Measurements from ENCODE around the gene CD300LD. TPM values are rescaled to one million over a fixed set of nuclear protein-coding genes. Genes with fewer than 3 reads are reported as not detected.
"Not testable (repeated sequence)": the region's sequence is repeated elsewhere in the genome, so short reads cannot be mapped to it uniquely, and the experiment has no call there.

CD300LD gene
- total RNA-seq, 2 experiments from 2014 or later, result not detected

DNA sequence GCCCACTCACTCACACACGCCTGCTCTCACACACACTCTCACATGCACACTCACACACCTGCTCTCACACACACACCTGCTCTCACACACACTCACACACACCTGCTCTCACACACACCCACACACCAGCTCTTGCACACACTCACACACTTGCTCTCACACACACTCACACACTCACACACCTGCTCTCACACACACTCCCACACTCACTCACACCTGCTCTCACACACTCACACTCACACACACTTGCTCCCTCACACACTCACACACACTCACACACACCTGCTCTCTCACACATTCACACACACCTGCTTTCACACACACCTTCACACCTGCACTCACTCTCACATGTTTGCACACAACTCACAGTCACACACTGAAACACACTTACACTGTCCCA, 28.7 kb downstream of the CD300LD start:
- H3K27me3 Mint-ChIP-seq, result peaks cover 18% of the 10 kb centered on the region
- Histone ChIP-seq H3K36me3 (ENCODE audit: insufficient read depth, low read length) (no peaks in the 10 kb centered on the region), H3K4me1 (ENCODE audit: insufficient read depth, low read length) (peaks cover 8% of the 10 kb centered on the region)

DNA sequence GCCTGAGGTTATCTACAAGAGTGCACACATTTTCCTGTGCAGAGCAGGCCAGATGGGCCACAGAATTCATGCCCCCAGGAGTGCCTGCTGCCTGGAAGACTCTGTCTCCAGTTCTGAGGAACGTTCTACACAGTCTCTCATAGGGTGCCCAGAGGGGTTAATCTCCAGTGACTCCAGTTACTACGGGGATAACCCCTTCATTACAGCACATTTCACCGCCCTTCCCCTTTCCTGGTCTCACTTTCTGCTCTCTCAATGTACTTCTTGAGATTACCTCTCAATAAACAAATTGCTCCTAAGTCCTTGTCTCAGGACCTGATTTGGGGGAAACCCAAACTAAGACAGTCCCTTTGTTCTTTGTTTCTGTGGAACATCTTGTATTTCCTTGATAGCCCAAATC, 30.5 kb downstream of the CD300LD start:
- peaks cover 3% of the 10 kb centered on the region for H3K9me3 Mint-ChIP-seq
- peaks cover 0 to 4% of the 10 kb centered on the region in 2 experiments for H3K27me3 ChIP-seq (ENCODE audit: control insufficient read depth in 1 of 2, insufficient read depth in 2 of 2, low read length in 2 of 2)
- POLR2A ChIA-PET, result no interaction called here
- no peaks in the 10 kb centered on the region for H3K9me3 ChIP-seq (ENCODE audit: control insufficient read depth in 1 of 2, insufficient read depth in 1 of 2, low read length in 2 of 2)
- no peak for DNase-seq
- intact Hi-C loops (cut with DNase I, micrococcal nuclease), result no loop called here
- no peak overlapping the region for H3K4me3 Mint-ChIP-seq
- no peak overlapping the region for H3K27ac Mint-ChIP-seq
- no peak for ATAC-seq (ENCODE audit: poor library complexity)
- H3K4me1 ChIP-seq (ENCODE audit: insufficient read depth, low read length), result peaks cover 8% of the 10 kb centered on the region
- H3K4me1 Mint-ChIP-seq (ENCODE audit: low read depth), result peaks cover 46% of the 10 kb centered on the region
- no peak overlapping the region for H3K4me3 ChIP-seq (ENCODE audit: low read length)
- CTCF ChIA-PET, result no interaction called here
- H3K27me3 Mint-ChIP-seq, result peaks cover 6% of the 10 kb centered on the region
- TF ChIP-seq, protein P1, sequence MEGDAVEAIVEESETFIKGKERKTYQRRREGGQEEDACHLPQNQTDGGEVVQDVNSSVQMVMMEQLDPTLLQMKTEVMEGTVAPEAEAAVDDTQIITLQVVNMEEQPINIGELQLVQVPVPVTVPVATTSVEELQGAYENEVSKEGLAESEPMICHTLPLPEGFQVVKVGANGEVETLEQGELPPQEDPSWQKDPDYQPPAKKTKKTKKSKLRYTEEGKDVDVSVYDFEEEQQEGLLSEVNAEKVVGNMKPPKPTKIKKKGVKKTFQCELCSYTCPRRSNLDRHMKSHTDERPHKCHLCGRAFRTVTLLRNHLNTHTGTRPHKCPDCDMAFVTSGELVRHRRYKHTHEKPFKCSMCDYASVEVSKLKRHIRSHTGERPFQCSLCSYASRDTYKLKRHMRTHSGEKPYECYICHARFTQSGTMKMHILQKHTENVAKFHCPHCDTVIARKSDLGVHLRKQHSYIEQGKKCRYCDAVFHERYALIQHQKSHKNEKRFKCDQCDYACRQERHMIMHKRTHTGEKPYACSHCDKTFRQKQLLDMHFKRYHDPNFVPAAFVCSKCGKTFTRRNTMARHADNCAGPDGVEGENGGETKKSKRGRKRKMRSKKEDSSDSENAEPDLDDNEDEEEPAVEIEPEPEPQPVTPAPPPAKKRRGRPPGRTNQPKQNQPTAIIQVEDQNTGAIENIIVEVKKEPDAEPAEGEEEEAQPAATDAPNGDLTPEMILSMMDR (IDR thresholded peaks at IDR 0.05), result no peak
- no peak overlapping the region for H3K27ac ChIP-seq (ENCODE audit: low read depth in 1 of 2, low read length in 2 of 2)
- no peaks in the 10 kb centered on the region for H3K36me3 ChIP-seq (ENCODE audit: insufficient read depth, low read length)
- no peaks in the 10 kb centered on the region for H3K36me3 Mint-ChIP-seq (ENCODE audit: low read depth)

More for the DNA sequence above, 28.7 kb downstream of the CD300LD start:
- intact Hi-C loops (cut with DNase I, micrococcal nuclease), result no loop called here
- H3K9me3 ChIP-seq (ENCODE audit: control insufficient read depth in 1 of 2, insufficient read depth in 1 of 2, low read length in 2 of 2), result no peaks in the 10 kb centered on the region
- Mint-ChIP-seq H3K27ac (no peak overlapping the region), H3K9me3 (peaks cover 3% of the 10 kb centered on the region), H3K4me1 (ENCODE audit: low read depth) (peaks cover 32% of the 10 kb centered on the region), H3K36me3 (ENCODE audit: low read depth) (no peaks in the 10 kb centered on the region), H3K4me3 (no peak overlapping the region)
- ChIA-PET POLR2A (no interaction called here), CTCF (no interaction called here)
- ATAC-seq (ENCODE audit: poor library complexity) (no peak), DNase-seq (no peak)
- TF ChIP-seq, protein P1 (IDR thresholded peaks at IDR 0.05), result no peak
- H3K27me3 ChIP-seq (ENCODE audit: control insufficient read depth in 1 of 2, insufficient read depth in 2 of 2, low read length in 2 of 2), result peaks cover 0 to 6% of the 10 kb centered on the region in 2 experiments
- no peak overlapping the region for H3K4me3 ChIP-seq (ENCODE audit: low read length)
- H3K27ac ChIP-seq (ENCODE audit: low read depth in 1 of 2, low read length in 2 of 2), result no peak overlapping the region

DNA sequence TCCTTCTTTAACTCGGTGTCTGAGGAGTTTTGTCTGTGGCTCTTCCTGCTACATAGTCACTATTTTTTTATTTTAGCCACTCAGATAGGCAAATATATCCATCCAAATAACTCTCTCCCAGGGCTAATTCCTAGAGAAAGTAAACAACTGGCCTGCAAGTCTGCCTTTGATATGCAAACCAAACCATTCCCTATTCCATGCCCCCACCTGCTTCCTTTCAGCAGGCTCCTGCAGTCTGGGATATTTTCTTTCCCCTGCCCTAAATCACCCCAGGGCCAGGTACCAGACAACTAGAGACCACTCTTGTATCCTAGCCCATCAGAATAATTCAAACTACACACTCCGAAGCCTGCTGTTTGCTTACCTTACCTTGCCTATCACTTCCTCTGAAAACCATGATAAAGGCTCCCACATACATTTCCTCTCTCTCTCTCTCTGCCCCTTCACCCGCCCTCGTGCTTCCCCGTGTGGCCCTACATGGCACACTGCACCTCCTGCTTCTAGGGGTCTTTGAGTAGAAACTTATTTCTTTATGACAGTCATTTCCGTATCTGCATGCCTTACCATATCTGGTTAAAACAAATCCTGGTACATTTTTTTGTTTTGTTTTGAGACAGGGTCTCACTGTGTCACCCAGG, 33.1 kb downstream of the CD300LD start:
- no peak overlapping the region for H3K27ac ChIP-seq (ENCODE audit: low read depth in 1 of 2, low read length in 2 of 2)
- Mint-ChIP-seq H3K27ac (peak overlapping the region; percentile 77), H3K27me3 (no peaks in the 10 kb centered on the region)

DNA sequence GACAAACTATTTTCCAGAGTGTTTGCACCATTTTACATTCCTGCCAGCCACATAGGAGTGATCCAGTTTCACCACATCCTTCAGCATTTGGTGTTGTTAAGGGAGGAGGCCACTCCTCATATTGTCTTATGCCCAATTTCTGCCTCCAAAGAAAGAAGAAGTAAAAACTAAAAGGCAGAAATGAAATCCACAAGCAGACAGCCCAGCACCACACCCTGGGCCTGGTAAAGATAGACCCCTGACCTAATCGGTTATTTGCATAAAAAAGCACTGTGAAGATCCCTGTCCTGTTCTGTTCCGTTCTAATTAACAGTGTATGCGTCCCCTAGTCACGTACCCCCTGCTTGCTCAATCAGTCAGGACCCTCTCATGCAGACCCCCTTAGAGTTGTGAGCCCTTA, 33.7 kb downstream of the CD300LD start:
- H3K9me3 Mint-ChIP-seq; H3K27me3 Mint-ChIP-seq; POLR2A ChIA-PET; H3K36me3 Mint-ChIP-seq (ENCODE audit: low read depth); CTCF ChIA-PET; H3K27me3 ChIP-seq (ENCODE audit: control insufficient read depth in 1 of 2, insufficient read depth in 2 of 2, low read length in 2 of 2); H3K4me3 Mint-ChIP-seq; H3K9me3 ChIP-seq (ENCODE audit: control insufficient read depth in 1 of 2, insufficient read depth in 1 of 2, low read length in 2 of 2); H3K36me3 ChIP-seq (ENCODE audit: insufficient read depth, low read length); H3K27ac ChIP-seq (ENCODE audit: low read depth in 1 of 2, low read length in 2 of 2); H3K4me1 ChIP-seq (ENCODE audit: insufficient read depth, low read length); DNase-seq; H3K4me3 ChIP-seq (ENCODE audit: low read length); ATAC-seq (ENCODE audit: poor library complexity); intact Hi-C loops (cut with DNase I, micrococcal nuclease): not testable (repeated sequence)
- Mint-ChIP-seq H3K4me1 (ENCODE audit: low read depth) (peaks cover 52% of the 10 kb centered on the region), H3K27ac (peak overlapping the region; percentile 77)

More for the DNA sequence above, 33.1 kb downstream of the CD300LD start:
- Histone ChIP-seq H3K9me3 (ENCODE audit: control insufficient read depth in 1 of 2, insufficient read depth in 1 of 2, low read length in 2 of 2) (no peaks in the 10 kb centered on the region), H3K27me3 (ENCODE audit: control insufficient read depth in 1 of 2, insufficient read depth in 2 of 2, low read length in 2 of 2) (no peaks in the 10 kb centered on the region), H3K36me3 (ENCODE audit: insufficient read depth, low read length) (no peaks in the 10 kb centered on the region), H3K4me1 (ENCODE audit: insufficient read depth, low read length) (peaks cover 4% of the 10 kb centered on the region), H3K4me3 (ENCODE audit: low read length) (no peak overlapping the region)
- ChIA-PET CTCF (no interaction called here), POLR2A (no interaction called here)
- no peaks in the 10 kb centered on the region for H3K36me3 Mint-ChIP-seq (ENCODE audit: low read depth)
- H3K4me3 Mint-ChIP-seq, result peak overlapping the region; percentile 86
- TF ChIP-seq, protein P1 (IDR thresholded peaks at IDR 0.05), result no peak
- intact Hi-C loops (cut with DNase I, micrococcal nuclease), result no loop called here
- ATAC-seq (ENCODE audit: poor library complexity) (peak; percentile 68), DNase-seq (no peak)
- H3K4me1 Mint-ChIP-seq (ENCODE audit: low read depth), result peaks cover 52% of the 10 kb centered on the region
- H3K9me3 Mint-ChIP-seq, result peaks cover 3% of the 10 kb centered on the region

Data from CD4-positive, alpha-beta T cell (primary cell).